ENCODE results near the gene CCL23.

GRCh38 chr17:35986643-35987042 lies 31.1 kb downstream of the CCL23 start, which contains the start of gene CCL14:
- TF ChIP-seq EGR1 (IDR thresholded peaks at IDR 0.05; ENCODE audit: low read depth in 2 of 2): no peak
- TF ChIP-seq, protein P1, sequence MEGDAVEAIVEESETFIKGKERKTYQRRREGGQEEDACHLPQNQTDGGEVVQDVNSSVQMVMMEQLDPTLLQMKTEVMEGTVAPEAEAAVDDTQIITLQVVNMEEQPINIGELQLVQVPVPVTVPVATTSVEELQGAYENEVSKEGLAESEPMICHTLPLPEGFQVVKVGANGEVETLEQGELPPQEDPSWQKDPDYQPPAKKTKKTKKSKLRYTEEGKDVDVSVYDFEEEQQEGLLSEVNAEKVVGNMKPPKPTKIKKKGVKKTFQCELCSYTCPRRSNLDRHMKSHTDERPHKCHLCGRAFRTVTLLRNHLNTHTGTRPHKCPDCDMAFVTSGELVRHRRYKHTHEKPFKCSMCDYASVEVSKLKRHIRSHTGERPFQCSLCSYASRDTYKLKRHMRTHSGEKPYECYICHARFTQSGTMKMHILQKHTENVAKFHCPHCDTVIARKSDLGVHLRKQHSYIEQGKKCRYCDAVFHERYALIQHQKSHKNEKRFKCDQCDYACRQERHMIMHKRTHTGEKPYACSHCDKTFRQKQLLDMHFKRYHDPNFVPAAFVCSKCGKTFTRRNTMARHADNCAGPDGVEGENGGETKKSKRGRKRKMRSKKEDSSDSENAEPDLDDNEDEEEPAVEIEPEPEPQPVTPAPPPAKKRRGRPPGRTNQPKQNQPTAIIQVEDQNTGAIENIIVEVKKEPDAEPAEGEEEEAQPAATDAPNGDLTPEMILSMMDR (IDR thresholded peaks at IDR 0.05; ENCODE audit: low read depth, low read length, missing input control): no peak
- TF ChIP-seq, protein P2, sequence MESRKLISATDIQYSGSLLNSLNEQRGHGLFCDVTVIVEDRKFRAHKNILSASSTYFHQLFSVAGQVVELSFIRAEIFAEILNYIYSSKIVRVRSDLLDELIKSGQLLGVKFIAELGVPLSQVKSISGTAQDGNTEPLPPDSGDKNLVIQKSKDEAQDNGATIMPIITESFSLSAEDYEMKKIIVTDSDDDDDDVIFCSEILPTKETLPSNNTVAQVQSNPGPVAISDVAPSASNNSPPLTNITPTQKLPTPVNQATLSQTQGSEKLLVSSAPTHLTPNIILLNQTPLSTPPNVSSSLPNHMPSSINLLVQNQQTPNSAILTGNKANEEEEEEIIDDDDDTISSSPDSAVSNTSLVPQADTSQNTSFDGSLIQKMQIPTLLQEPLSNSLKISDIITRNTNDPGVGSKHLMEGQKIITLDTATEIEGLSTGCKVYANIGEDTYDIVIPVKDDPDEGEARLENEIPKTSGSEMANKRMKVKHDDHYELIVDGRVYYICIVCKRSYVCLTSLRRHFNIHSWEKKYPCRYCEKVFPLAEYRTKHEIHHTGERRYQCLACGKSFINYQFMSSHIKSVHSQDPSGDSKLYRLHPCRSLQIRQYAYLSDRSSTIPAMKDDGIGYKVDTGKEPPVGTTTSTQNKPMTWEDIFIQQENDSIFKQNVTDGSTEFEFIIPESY (IDR thresholded peaks at IDR 0.05): no peak
